KMS-11 (cell line): ENCODE results near the gene DSE.

ENCODE experiments used
- H2AFZ ChIP-seq: fragments of 200-600 bp; sonication (generic); 2 replicates; pipeline ENCODE4 v1.6.1; 2016; ENCODE audit warnings: antibody characterized with exemption, mixed run types, low read depth
- H3K27ac ChIP-seq: fragments of 200-600 bp; sonication (generic); 2 replicates; pipeline ENCODE4 v1.6.1; 2016; ENCODE audit warnings: mild to moderate bottlenecking, mixed run types
- H3K27me3 ChIP-seq: fragments of 200-600 bp; sonication (generic); 2 replicates; pipeline ENCODE4 v1.6.1; 2017; ENCODE audit warnings: mild to moderate bottlenecking, low read depth, mixed run types, moderate library complexity; ENCODE audit not compliant: insufficient read depth
- H3K36me3 ChIP-seq: fragments of 200-600 bp; sonication (generic); 2 replicates; pipeline ENCODE4 v1.6.1; 2017; ENCODE audit warnings: mild to moderate bottlenecking, mixed run types; ENCODE audit not compliant: insufficient read depth
- H3K4me1 ChIP-seq: fragments of 200-600 bp; sonication (generic); 2 replicates; pipeline ENCODE4 v1.6.1; 2016; ENCODE audit warnings: mild to moderate bottlenecking, low read depth, mixed run types; ENCODE audit not compliant: poor library complexity, severe bottlenecking
- H3K4me2 ChIP-seq: fragments of 200-600 bp; sonication (generic); 2 replicates; pipeline ENCODE4 v1.7.0; 2016; ENCODE audit warnings: mild to moderate bottlenecking, mixed run types
- H3K4me3 ChIP-seq: fragments of 200-600 bp; sonication (generic); IDR thresholded peaks from 2 replicates; pipeline ENCODE4 v1.6.1; 2017; ENCODE audit warnings: low read depth, low read length, mixed read lengths; ENCODE audit not compliant: insufficient read depth
- H3K79me2 ChIP-seq: fragments of 200-600 bp; sonication (generic); 2 replicates; pipeline ENCODE4 v1.6.1; 2016; ENCODE audit warnings: low read depth, mixed run types; ENCODE audit not compliant: insufficient read depth
- H3K9ac ChIP-seq: fragments of 200-600 bp; sonication (generic); 2 replicates; pipeline ENCODE4 v1.6.1; 2016; ENCODE audit warnings: mild to moderate bottlenecking, mixed run types
- H4K20me1 ChIP-seq: fragments of 200-600 bp; sonication (generic); 2 replicates; pipeline ENCODE4 v1.6.1; 2016; ENCODE audit warnings: mild to moderate bottlenecking, mixed run types; ENCODE audit not compliant: insufficient read depth
- TF ChIP-seq, protein P1 (sequence below): fragments of 200-600 bp; sonication (generic); conservative IDR thresholded peaks from 2 replicates; pipeline ENCODE4 v1.6.1; 2017; ENCODE audit warnings: low read depth, mild to moderate bottlenecking, antibody characterized with exemption, low read length, moderate library complexity, mixed read lengths

Gene DSE

DNA sequence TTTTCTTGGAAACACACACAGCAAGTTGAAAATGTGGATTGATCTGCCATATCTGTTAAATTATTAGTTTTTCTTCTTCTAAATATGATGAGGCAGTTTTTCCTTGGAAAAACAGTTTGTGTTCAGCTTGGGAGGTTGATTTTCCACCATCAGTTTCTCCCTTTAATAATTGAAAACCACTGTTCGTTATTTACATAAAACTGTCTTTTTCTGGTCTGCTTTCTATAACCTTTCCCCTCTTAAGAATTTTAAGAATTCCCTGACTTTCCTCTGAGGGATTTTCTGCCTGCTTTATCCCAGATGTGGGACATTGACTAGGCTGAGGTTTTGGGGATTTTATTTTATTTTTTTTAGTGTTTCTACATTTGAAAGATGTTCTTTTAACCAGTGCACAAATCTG lies 27.2 kb downstream of the DSE start:
- no peaks in the 10 kb centered on the region for H4K20me1 ChIP-seq

DNA sequence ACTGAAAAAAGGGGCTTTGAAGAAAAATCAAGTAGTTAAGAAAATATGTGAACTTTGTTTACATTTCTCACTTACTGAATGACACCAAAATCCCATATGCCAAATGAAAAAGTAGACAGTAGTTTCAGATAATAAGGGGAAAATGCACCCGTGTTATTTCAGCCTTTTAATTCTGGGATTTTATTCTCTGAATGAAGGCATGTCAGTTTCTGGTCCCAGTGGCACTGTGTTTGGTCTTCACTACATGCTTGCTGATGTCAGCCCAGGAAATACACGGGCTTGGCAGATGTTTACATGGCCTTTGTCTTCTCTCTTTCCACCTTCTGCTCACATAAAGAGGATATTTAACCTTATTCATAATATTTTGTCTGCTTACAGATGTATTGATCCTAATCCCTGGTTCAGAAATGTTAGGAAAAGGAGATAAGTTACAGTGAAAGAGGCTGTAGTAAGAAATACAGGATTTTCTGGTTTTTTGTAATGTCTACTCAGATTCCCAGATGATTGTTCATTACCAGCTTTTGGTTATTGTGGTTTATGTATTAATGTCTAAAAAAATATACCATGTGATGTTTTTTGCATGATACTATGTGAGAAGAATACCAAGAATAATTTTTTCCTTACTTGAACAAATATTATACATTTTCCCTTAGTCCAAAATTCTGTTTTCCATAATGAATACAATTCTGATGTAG lies 27.7 kb downstream of the DSE start:
- Histone ChIP-seq H2AFZ (no peak overlapping the region), H3K4me3 (no peak overlapping the region), H3K27me3 (no peaks in the 10 kb centered on the region), H4K20me1 (no peaks in the 10 kb centered on the region), H3K4me2 (no peak overlapping the region), H3K79me2 (no peaks in the 10 kb centered on the region), H3K4me1 (no peaks in the 10 kb centered on the region), H3K27ac (no peak overlapping the region), H3K9ac (no peak overlapping the region), H3K36me3 (no peaks in the 10 kb centered on the region)
- TF ChIP-seq, protein P1, sequence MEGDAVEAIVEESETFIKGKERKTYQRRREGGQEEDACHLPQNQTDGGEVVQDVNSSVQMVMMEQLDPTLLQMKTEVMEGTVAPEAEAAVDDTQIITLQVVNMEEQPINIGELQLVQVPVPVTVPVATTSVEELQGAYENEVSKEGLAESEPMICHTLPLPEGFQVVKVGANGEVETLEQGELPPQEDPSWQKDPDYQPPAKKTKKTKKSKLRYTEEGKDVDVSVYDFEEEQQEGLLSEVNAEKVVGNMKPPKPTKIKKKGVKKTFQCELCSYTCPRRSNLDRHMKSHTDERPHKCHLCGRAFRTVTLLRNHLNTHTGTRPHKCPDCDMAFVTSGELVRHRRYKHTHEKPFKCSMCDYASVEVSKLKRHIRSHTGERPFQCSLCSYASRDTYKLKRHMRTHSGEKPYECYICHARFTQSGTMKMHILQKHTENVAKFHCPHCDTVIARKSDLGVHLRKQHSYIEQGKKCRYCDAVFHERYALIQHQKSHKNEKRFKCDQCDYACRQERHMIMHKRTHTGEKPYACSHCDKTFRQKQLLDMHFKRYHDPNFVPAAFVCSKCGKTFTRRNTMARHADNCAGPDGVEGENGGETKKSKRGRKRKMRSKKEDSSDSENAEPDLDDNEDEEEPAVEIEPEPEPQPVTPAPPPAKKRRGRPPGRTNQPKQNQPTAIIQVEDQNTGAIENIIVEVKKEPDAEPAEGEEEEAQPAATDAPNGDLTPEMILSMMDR = no peak

More for the DNA sequence above, 27.2 kb downstream of the DSE start:
- Histone ChIP-seq H3K27me3 (no peaks in the 10 kb centered on the region), H3K4me2 (no peak overlapping the region), H3K4me3 (no peak overlapping the region), H3K9ac (no peak overlapping the region), H3K27ac (no peak overlapping the region), H3K4me1 (no peaks in the 10 kb centered on the region), H3K36me3 (no peaks in the 10 kb centered on the region), H3K79me2 (no peaks in the 10 kb centered on the region), H2AFZ (no peak overlapping the region)
- TF ChIP-seq, protein P1 = no peak

DNA sequence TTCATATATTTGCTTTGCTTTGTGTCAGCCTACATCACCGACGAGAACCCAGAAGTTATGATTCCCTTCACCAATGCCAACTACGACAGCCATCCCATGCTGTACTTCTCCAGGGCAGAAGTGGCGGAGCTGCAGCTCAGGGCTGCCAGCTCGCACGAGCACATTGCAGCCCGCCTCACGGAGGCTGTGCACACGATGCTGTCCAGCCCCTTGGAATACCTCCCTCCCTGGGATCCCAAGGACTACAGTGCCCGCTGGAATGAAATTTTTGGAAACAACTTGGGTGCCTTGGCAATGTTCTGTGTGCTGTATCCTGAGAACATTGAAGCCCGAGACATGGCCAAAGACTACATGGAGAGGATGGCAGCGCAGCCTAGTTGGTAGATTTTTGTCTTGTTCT lies 28.5 kb downstream of the DSE start:
- TF ChIP-seq, protein P1 = no peak
- H3K4me1 ChIP-seq = peaks cover 5% of the 10 kb centered on the region
- no peak overlapping the region for H2AFZ ChIP-seq
- no peak overlapping the region for H3K4me2 ChIP-seq
- no peak overlapping the region for H3K27ac ChIP-seq
- H3K4me3 ChIP-seq = no peak overlapping the region
- H3K9ac ChIP-seq = no peak overlapping the region
- H3K27me3 ChIP-seq = no peaks in the 10 kb centered on the region
- no peaks in the 10 kb centered on the region for H3K36me3 ChIP-seq
- no peaks in the 10 kb centered on the region for H4K20me1 ChIP-seq
- H3K79me2 ChIP-seq = no peaks in the 10 kb centered on the region

DNA sequence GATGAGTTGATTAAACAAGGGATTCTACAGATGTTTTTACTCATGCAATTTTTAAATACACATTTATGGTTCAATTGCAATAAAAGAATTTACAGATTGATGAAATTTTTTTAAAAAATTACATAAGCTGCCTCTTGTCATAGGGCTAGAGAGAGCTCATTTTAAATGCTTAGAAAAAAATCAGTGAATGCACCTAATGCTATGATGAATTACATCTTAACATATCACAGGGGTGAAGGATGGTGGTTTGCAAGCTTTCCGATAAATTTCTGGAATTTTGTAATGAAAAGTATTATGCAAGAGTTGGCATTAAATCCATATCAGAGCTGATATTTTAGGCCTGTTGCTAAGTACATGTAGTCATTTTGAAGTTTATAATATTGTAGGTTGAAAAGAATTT lies 29.6 kb downstream of the DSE start:
- no peaks in the 10 kb centered on the region for H4K20me1 ChIP-seq
- H3K9ac ChIP-seq = no peak overlapping the region
- no peaks in the 10 kb centered on the region for H3K36me3 ChIP-seq
- H3K79me2 ChIP-seq = no peaks in the 10 kb centered on the region
- TF ChIP-seq, protein P1 = no peak
- H3K4me1 ChIP-seq = peaks cover 15% of the 10 kb centered on the region
- no peak overlapping the region for H3K4me3 ChIP-seq
- H2AFZ ChIP-seq = no peak overlapping the region
- H3K27ac ChIP-seq = no peak overlapping the region
- H3K4me2 ChIP-seq = no peak overlapping the region
- no peaks in the 10 kb centered on the region for H3K27me3 ChIP-seq
